DND-41 (cell line): ENCODE data around the gene FMOD.

Experiments used
- ATAC-seq: fragments of 200-7000 bp; cut with Tn5 transposase; 3 replicates; pipeline ENCODE4 v1.9.1; 2021; ENCODE audit warnings: low read depth; ENCODE audit not compliant: insufficient read depth
- DNase-seq: peaks from one replicate; pipeline ENCODE4 v3.0.0-alpha.2; 2020
- H2AFZ ChIP-seq: 2 replicates; pipeline ENCODE4 v1.6.0; 2012; ENCODE audit warnings: low read depth, low read length
- H3K27ac ChIP-seq: 2 replicates; pipeline ENCODE4 v1.5.1; 2012; ENCODE audit warnings: low read length, inconsistent platforms
- H3K27me3 ChIP-seq: fragments of 200-600 bp; sonication (generic); 2 replicates; pipeline ENCODE4 v1.6.0; 2012; ENCODE audit warnings: low read length, mild to moderate bottlenecking, inconsistent platforms; ENCODE audit not compliant: insufficient read depth, poor library complexity
- H3K36me3 ChIP-seq: 2 replicates; pipeline ENCODE4 v1.5.1; 2012; ENCODE audit warnings: low read length, inconsistent platforms; ENCODE audit not compliant: insufficient read depth
- H3K4me1 ChIP-seq: 2 replicates; pipeline ENCODE4 v1.5.1; 2012; ENCODE audit warnings: mild to moderate bottlenecking, low read length; ENCODE audit not compliant: insufficient read depth
- H3K4me2 ChIP-seq: 2 replicates; pipeline ENCODE4 v1.6.0; 2012; ENCODE audit warnings: mild to moderate bottlenecking, moderate library complexity, low read length, inconsistent platforms; ENCODE audit not compliant: insufficient read depth
- H3K4me3 ChIP-seq, 2 experiments: fragments of 200-600 bp in 1 of 2; shearing (Covaris generic) in 1 of 2; 2 replicates each; pipeline ENCODE4 v1.5.1; 2012 to 2016; ENCODE audit warnings: inconsistent platforms in 2 of 2, low read length in 2 of 2, mild to moderate bottlenecking in 2 of 2, low read depth in 1 of 2, moderate library complexity in 1 of 2
- H3K79me2 ChIP-seq: 2 replicates; pipeline ENCODE4 v1.6.0; 2012; ENCODE audit warnings: low read length, inconsistent platforms; ENCODE audit not compliant: insufficient read depth
- H3K9ac ChIP-seq: 2 replicates; pipeline ENCODE4 v1.6.0; 2012; ENCODE audit warnings: low read depth, mild to moderate bottlenecking, inconsistent platforms, low read length, moderate library complexity
- H3K9me3 ChIP-seq: 2 replicates; pipeline ENCODE4 v1.5.1; 2012; ENCODE audit warnings: low read length, moderate library complexity, mild to moderate bottlenecking, inconsistent platforms; ENCODE audit not compliant: insufficient read depth, severe bottlenecking
- H4K20me1 ChIP-seq: 2 replicates; pipeline ENCODE4 v1.6.0; 2012; ENCODE audit warnings: low read length; ENCODE audit not compliant: insufficient read depth
- EZH2 ChIP-seq: IDR thresholded peaks from 3 replicates; pipeline ENCODE4 v1.6.1; 2012; ENCODE audit warnings: borderline replicate concordance, low read depth, mild to moderate bottlenecking, moderate library complexity, low read length, inconsistent platforms; ENCODE audit not compliant: severe bottlenecking
- TF ChIP-seq, protein P1 (sequence below): IDR thresholded peaks from 2 replicates; pipeline ENCODE4 v1.5.1; 2012; ENCODE audit warnings: borderline replicate concordance, low read length, moderate library complexity, mild to moderate bottlenecking; ENCODE audit not compliant: poor library complexity, severe bottlenecking; ENCODE audit errors: extremely low read depth

The FMOD gene

DNA sequence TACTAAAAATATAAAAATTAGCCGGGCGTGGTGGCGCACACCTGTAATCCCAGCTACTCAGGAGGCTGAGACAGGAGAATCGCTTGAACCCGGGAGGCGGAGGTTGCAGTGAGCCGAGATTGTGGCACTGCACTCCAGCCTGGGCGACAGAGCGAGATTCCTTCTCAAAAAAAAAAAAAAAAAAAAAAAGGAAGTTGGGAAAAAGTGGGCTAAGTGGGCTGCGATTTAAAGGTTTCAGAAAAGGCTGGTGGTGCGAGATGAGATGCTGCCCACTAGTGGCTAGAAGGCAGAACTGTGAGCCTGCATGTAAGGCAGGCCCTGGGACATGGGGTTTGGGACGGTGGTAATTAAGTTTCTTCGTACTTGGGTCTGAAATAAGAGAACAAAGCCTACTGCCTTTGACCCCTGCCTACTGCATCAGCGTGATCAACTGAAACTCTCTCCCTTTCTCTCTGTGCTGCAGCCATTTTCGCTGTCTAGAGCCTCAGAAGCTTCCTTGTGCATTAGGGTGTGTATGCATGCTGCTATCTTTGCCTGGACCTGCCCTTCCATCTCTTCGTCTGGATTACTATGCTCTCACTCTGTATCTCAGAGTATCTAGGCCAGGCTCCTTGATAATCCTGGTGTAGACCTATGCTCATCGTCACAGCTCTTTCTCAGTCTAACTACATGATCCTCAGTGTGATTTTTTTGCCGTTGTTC, 12.4 kb downstream of the FMOD start:
- H3K27ac ChIP-seq, result no peak overlapping the region
- no peaks in the 10 kb centered on the region for H3K79me2 ChIP-seq
- no peaks in the 10 kb centered on the region for H3K36me3 ChIP-seq
- H3K9ac ChIP-seq, result no peak overlapping the region
- TF ChIP-seq, protein P1, sequence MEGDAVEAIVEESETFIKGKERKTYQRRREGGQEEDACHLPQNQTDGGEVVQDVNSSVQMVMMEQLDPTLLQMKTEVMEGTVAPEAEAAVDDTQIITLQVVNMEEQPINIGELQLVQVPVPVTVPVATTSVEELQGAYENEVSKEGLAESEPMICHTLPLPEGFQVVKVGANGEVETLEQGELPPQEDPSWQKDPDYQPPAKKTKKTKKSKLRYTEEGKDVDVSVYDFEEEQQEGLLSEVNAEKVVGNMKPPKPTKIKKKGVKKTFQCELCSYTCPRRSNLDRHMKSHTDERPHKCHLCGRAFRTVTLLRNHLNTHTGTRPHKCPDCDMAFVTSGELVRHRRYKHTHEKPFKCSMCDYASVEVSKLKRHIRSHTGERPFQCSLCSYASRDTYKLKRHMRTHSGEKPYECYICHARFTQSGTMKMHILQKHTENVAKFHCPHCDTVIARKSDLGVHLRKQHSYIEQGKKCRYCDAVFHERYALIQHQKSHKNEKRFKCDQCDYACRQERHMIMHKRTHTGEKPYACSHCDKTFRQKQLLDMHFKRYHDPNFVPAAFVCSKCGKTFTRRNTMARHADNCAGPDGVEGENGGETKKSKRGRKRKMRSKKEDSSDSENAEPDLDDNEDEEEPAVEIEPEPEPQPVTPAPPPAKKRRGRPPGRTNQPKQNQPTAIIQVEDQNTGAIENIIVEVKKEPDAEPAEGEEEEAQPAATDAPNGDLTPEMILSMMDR, result peak; percentile 92
- no peak for TF ChIP-seq EZH2
- no peaks in the 10 kb centered on the region for H3K9me3 ChIP-seq
- ATAC-seq (peak; percentile 69), DNase-seq (peak; percentile 70)
- H4K20me1 ChIP-seq, result no peaks in the 10 kb centered on the region
- H3K27me3 ChIP-seq, result peaks cover 38% of the 10 kb centered on the region
- H3K4me3 ChIP-seq, result no peak overlapping the region
- peaks cover 13% of the 10 kb centered on the region for H3K4me1 ChIP-seq
- H3K4me2 ChIP-seq, result no peak overlapping the region
- no peak overlapping the region for H2AFZ ChIP-seq

DNA sequence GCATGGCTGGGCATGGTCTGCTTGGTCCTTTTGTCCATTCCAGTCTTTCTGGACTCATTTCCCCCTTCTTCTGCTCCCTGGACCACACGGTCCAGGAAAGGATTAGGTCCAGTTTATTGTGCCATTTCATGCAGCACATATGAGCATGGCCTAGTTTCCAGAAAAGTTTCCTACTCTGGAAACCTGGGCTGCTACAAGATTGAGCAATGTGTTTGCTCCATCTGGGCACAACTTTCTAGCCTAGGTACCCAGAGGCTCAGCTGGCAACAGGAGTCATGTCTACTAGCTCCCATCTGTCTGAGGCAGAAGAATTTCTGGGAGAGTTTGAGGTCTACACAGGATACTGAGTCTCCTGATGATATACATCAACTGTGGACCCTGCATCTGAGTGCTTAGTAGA, 14.8 kb downstream of the FMOD start:
- Histone ChIP-seq H2AFZ (0 out of 2 replicates have a peak overlapping the region, but pooled peaks have one; percentile 7), H3K27me3 (peaks cover 19% of the 10 kb centered on the region), H3K4me2 (no peak overlapping the region), H3K27ac (0 out of 2 replicates have a peak overlapping the region, but pooled peaks have one; percentile 8), H3K36me3 (no peaks in the 10 kb centered on the region), H3K4me3 (no peak overlapping the region), H4K20me1 (no peaks in the 10 kb centered on the region), H3K9me3 (no peaks in the 10 kb centered on the region), H3K9ac (no peak overlapping the region), H3K4me1 (peaks cover 13% of the 10 kb centered on the region), H3K79me2 (no peaks in the 10 kb centered on the region)
- ATAC-seq (no peak), DNase-seq (no peak)
- TF ChIP-seq EZH2, result no peak
- TF ChIP-seq, protein P1, result no peak

DNA sequence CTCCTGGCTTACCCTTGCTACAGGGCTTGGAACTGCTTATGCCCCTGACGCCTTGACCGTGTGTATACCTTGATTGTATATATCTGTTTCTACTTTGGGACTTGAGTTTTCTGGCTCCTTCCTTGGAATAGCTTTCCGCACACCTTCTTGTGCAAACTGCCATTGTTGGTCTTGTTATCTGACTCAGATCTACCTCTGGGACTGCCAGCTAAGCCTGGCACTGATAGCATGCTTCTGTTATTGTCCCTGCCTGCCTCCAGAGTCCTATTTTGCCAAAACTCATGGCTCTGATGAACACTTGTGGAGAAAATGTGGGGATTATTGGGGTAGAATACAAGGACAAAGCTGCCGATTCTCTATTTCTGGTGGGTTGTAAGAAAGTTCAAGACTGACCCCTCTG, 15.4 kb downstream of the FMOD start:
- Histone ChIP-seq H3K27ac (no peak overlapping the region), H3K4me2 (no peak overlapping the region), H2AFZ (no peak overlapping the region), H3K4me3 (no peak overlapping the region), H3K36me3 (no peaks in the 10 kb centered on the region), H3K79me2 (no peaks in the 10 kb centered on the region), H3K9ac (no peak overlapping the region), H4K20me1 (no peaks in the 10 kb centered on the region), H3K4me1 (peaks cover 13% of the 10 kb centered on the region), H3K9me3 (no peaks in the 10 kb centered on the region), H3K27me3 (peaks cover 13% of the 10 kb centered on the region)
- DNase-seq (no peak), ATAC-seq (no peak)
- no peak for TF ChIP-seq EZH2
- TF ChIP-seq, protein P1, result no peak

DNA sequence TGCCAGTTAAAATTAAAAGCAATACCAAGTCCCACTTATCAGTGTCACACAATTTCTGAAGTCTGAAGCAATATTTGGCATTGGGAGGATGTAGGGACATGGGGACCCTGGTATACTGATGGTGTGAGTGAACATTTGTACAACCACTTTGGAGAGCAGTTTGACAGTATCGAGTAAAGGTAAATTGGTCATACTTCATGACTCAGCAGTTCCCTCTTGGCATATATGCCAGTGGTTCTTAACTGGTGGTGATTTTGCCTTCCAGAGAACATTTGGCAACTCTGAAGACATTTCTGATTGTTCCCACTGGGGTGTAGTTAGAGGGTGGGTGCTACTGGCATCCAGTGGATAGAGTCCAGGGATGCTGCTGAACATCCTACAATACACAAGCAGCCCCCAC, 19.7 kb downstream of the FMOD start:
- no peak for DNase-seq
- ATAC-seq, result no peak
- H4K20me1 ChIP-seq, result no peaks in the 10 kb centered on the region
- H3K9me3 ChIP-seq, result no peaks in the 10 kb centered on the region
- H2AFZ ChIP-seq, result no peak overlapping the region
- no peak overlapping the region for H3K27ac ChIP-seq
- no peaks in the 10 kb centered on the region for H3K79me2 ChIP-seq
- no peak for TF ChIP-seq EZH2
- TF ChIP-seq, protein P1, result no peak
- no peak overlapping the region for H3K9ac ChIP-seq
- H3K27me3 ChIP-seq, result no peaks in the 10 kb centered on the region
- H3K4me1 ChIP-seq, result peaks cover 29% of the 10 kb centered on the region
- H3K4me3 ChIP-seq, result no peak overlapping the region
- H3K4me2 ChIP-seq, result no peak overlapping the region
- no peaks in the 10 kb centered on the region for H3K36me3 ChIP-seq
